Activated CD4-positive, alpha-beta memory T cell treated with anti-CD3 and anti-CD28 coated beads for 36 hours (primary cell): Measurements from ENCODE around the gene ERBB3. TPM values are rescaled to one million over a fixed set of nuclear protein-coding genes. Genes with fewer than 3 reads are reported as not detected.

Experiments used
- CTCF ChIA-PET: fragments of 350-600 bp; sonication (Branson Sonifier 250); formaldehyde crosslinking; loops from one replicate; lab custom pipeline; 2021; ENCODE audit warnings: antibody characterized with exemption, inconsistent platforms; lab: Charles Lee
- POLR2A ChIA-PET: fragments of 350-600 bp; sonication (Branson Sonifier 250); formaldehyde crosslinking; loops from one replicate; lab custom pipeline; 2021; ENCODE audit warnings: antibody characterized with exemption; lab: Charles Lee
- DNase-seq: peaks from one replicate; pipeline ENCODE4 v3.0.0-alpha.2; 2020
- H3K27ac Mint-ChIP-seq: one replicate; pipeline ENCODE4 v1.8.0; 2021; ENCODE audit warnings: mixed read lengths
- H3K27me3 Mint-ChIP-seq: one replicate; pipeline ENCODE4 v1.8.0; 2021; ENCODE audit warnings: mixed read lengths
- H3K36me3 Mint-ChIP-seq: one replicate; pipeline ENCODE4 v1.8.0; 2021; ENCODE audit warnings: mixed read lengths
- H3K4me1 Mint-ChIP-seq: one replicate; pipeline ENCODE4 v1.8.0; 2021; ENCODE audit warnings: low read depth, mixed read lengths
- H3K4me3 Mint-ChIP-seq: one replicate; pipeline ENCODE4 v1.8.0; 2021; ENCODE audit warnings: mild to moderate bottlenecking, mixed read lengths
- H3K9me3 Mint-ChIP-seq: one replicate; pipeline ENCODE4 v1.8.0; 2021; ENCODE audit warnings: mixed read lengths
- intact Hi-C: fragments of 100-400 bp; cut with micrococcal nuclease; formaldehyde crosslinking; loops from one replicate; pipeline ENCODE4 v1.15.1; 2023
- total RNA-seq, 2 experiments: library from RNA; stranded (reverse); gene quantifications; one replicate each; pipeline ENCODE4 v1.2.3, GENCODE V29; 2021

The ERBB3 gene
- total RNA-seq, 2 experiments from 2014 or later: 0.82 to 0.86 TPM

DNA sequence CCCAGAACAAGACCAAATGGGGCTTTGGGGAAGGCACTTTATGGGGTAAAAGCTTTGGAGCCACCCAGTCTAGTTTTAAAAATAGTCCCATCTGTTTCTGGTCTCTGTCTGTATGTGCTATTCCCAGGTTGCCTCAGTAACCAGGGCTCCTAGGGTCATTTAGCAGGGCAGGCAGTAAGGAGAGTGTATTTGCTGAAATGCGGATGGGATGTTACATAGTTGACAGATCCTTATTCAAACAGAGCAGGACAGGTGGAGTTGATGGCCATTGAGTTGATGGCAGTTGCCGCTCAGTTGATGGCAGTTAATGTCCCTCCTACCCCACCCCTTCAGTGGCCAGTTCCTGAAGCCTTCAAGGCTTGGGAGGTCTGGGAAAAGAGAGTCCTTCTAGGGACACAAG lies 42.7 kb downstream of the ERBB3 start:
- peaks cover 15% of the 10 kb centered on the region for H3K36me3 Mint-ChIP-seq
- H3K27me3 Mint-ChIP-seq: no peaks in the 10 kb centered on the region
- H3K4me1 Mint-ChIP-seq: peaks cover 52% of the 10 kb centered on the region
- H3K9me3 Mint-ChIP-seq: no peaks in the 10 kb centered on the region
- intact Hi-C loops: no loop called here
- ChIA-PET POLR2A (interaction anchor here (0.6 kb wide), 1 partner anchor 88 kb away, joined by 3 read pairs; no protein-coding TSS in a partner anchor), CTCF (interaction anchor here (1.4 kb wide), 1 partner anchor 29 kb away, joined by 3 read pairs; no protein-coding TSS in a partner anchor)
- no peak for DNase-seq
- H3K4me3 Mint-ChIP-seq: no peak overlapping the region
- no peak overlapping the region for H3K27ac Mint-ChIP-seq

DNA sequence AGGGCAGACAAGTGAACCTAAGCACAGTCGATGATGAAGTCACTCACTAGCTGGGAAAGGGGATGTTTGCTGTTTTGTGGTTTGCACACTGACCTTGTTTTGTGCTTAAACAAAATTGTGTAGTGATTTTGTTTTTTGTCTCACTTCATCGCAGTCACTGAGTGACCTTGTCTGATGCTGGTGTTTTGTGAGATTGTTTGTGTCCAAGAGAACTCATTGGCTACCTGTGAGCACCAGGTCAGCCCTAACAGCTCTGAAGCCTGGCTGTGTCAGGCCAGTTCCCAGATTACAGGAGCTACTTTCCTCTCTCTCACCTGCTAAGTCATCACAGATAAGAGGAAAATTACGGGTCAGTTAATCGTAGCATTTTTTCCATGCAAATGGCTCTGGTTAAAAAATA lies 44.2 kb downstream of the ERBB3 start:
- Mint-ChIP-seq H3K4me1 (peaks cover 43% of the 10 kb centered on the region), H3K9me3 (no peaks in the 10 kb centered on the region), H3K36me3 (peaks cover 18% of the 10 kb centered on the region), H3K27me3 (no peaks in the 10 kb centered on the region), H3K27ac (peak overlapping the region; percentile 34), H3K4me3 (no peak overlapping the region)
- CTCF ChIA-PET: interaction anchor here (0.6 to 7.8 kb wide), 8 partner anchors 15 to 98 kb away, joined by 3 to 118 read pairs (median 6); partner anchors contain the start of genes MYL6, MYL6B, RNF41 and SMARCC2
- POLR2A ChIA-PET: interaction anchor here (1.2 kb wide), 1 partner anchor 66 kb away, joined by 4 read pairs; the partner anchor contains the start of gene SMARCC2
- intact Hi-C loops: no loop called here
- no peak for DNase-seq

DNA sequence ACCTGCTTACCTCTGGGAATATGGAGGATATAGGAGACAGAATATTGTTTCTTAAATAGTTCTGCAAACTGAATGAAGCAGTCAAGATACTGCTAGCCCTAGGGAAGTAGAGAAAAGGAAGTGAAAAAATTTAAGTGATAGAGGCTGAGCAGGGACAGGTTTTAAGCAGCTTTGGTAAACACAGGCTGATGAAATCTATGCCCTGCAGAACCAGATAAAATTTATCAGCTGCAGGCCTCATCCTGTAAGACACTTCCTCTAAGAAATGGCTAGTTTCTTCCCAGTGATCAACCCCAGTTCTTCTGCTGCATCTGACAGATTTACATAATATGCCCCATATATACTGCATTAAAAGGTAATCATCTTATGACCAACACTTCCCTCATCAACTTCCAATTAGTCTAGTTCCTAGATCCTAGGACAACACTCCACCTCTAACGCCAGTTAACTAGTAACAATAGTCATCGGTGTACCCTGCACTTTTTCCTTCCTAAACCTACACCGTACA lies 46.8 kb downstream of the ERBB3 start:
- no peaks in the 10 kb centered on the region for H3K27me3 Mint-ChIP-seq
- DNase-seq: no peak
- intact Hi-C loops: loop anchor here (1.0 to 2.0 kb wide), 6 partner anchors 8 to 388 kb away; partner anchors contain the start of genes CS, MYL6, MYL6B and ZC3H10
- ChIA-PET POLR2A (interaction anchor here (0.9 to 3.8 kb wide), 5 partner anchors 9 to 95 kb away, joined by 3 to 45 read pairs (median 17); partner anchors contain the start of genes MYL6, MYL6B, RNF41 and RPL41), CTCF (interaction anchor here (0.9 to 7.8 kb wide), 16 partner anchors 9 to 131 kb away, joined by 3 to 118 read pairs (median 7); partner anchors contain the start of genes ANKRD52, MYL6, MYL6B and PA2G4)
- peaks cover 52% of the 10 kb centered on the region for H3K4me1 Mint-ChIP-seq
- H3K27ac Mint-ChIP-seq: peak overlapping the region; percentile 93
- peaks cover 29% of the 10 kb centered on the region for H3K36me3 Mint-ChIP-seq
- no peaks in the 10 kb centered on the region for H3K9me3 Mint-ChIP-seq
- peak overlapping the region; percentile 97 for H3K4me3 Mint-ChIP-seq

DNA sequence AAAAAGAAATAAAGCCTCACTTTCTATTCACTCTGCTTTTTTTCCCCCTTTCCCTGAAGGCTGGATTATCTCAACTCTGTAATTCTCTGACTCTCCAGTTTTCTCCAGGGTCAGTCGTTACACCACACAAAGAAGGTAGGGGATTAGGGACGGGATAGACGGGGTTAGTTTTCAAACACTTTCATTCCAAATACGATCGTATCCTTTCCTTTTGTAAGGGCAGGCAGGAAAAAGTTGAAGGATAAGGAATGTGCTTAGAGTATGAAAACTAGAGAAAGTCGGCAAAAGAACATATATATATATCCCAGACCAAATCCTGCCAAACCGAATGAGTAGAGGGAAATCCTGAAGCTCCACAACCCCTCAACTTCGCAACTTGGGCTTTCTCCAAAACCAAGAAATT lies 47.5 kb downstream of the ERBB3 start:
- H3K4me1 Mint-ChIP-seq: peaks cover 59% of the 10 kb centered on the region
- peak overlapping the region; percentile 93 for H3K27ac Mint-ChIP-seq
- ChIA-PET CTCF (interaction anchor here (0.7 to 7.8 kb wide), 16 partner anchors 10 to 201 kb away, joined by 3 to 118 read pairs (median 6); partner anchors contain the start of genes ANKRD52, MYL6, MYL6B and PA2G4), POLR2A (interaction anchor here (0.5 to 3.8 kb wide), 11 partner anchors 10 to 154 kb away, joined by 3 to 45 read pairs (median 15); partner anchors contain the start of genes MYL6, MYL6B, PA2G4 and RAB5B)
- no peak for DNase-seq
- intact Hi-C loops: loop anchor here (2.0 kb wide), 1 partner anchor 389 kb away; no protein-coding TSS in a partner anchor
- peak overlapping the region; percentile 97 for H3K4me3 Mint-ChIP-seq
- H3K36me3 Mint-ChIP-seq: peaks cover 36% of the 10 kb centered on the region
- no peaks in the 10 kb centered on the region for H3K27me3 Mint-ChIP-seq
- H3K9me3 Mint-ChIP-seq: no peaks in the 10 kb centered on the region

DNA sequence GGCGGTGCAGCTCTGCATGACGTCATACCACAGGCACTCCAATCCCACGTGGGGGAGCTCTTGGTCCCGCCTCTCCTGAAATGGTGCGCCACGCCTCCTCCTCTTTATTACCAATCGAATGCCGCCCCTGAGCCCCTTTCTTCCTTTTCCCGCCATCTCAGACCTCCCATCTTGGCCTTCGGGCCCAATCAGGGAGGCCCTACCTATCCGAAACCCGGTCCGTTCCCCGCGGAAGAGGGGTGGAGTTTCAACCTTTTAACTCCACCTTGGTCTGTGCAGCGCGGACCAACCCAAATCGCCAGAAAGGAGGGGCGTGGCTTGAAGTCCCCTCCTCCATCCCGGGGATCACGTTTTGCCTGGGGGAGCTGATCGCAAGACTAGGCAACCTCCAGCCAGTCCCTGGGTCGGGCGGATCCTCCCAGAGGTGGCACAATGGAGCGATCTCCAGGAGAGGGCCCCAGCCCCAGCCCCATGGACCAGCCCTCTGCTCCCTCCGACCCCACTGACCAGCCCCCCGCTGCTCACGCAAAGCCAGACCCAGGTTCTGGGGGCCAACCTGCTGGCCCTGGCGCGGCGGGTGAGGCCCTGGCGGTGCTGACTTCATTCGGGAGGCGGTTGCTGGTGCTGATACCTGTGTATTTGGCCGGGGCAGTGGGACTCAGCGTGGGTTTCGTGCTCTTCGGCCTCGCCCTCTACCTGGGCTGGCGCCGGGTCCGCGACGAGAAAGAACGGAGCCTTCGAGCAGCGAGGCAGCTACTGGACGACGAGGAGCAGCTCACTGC lies 48.1 kb downstream of the ERBB3 start, which contains the start of gene ESYT1:
Gene ESYT1 (plus strand): TSS at position 380 of the 782 bp plus-strand sequence. CDS start 53 bp downstream, at position 433.
- intact Hi-C loops: loop anchor here (1.0 to 2.0 kb wide), 2 partner anchors 24 to 389 kb away; partner anchors contain the start of gene PA2G4
- no peaks in the 10 kb centered on the region for H3K9me3 Mint-ChIP-seq

DNA sequence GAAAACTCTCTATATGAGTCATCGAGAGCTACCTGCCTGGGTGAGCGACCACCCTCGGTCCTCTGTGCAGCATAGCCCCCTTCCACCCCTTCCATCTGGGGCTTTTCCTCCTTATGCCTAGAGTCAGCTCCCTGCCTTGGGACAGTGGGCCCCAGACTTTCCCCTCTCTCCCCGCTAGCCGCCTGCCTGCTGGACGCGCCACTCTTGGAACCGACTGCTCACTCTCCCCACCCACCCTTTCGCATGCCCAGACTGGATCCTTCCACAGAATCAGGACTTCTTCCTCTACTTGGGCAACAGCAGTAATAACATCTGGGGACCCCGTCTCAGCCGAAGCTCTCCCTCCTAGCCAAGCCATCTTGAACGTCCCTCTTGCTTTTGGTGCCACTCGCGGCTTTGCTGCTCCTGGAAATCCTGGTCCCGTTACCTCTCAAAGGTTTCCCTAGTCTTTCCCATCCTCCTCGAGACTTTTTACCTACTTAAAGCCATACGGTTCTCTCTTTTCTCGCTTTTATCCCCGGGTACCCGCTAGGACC lies 48.8 kb downstream of the ERBB3 start:
- Mint-ChIP-seq H3K4me1 (peaks cover 63% of the 10 kb centered on the region), H3K27ac (peak overlapping the region; percentile 93), H3K27me3 (no peaks in the 10 kb centered on the region), H3K9me3 (no peaks in the 10 kb centered on the region), H3K36me3 (peaks cover 44% of the 10 kb centered on the region), H3K4me3 (peak overlapping the region; percentile 97)
- ChIA-PET POLR2A (interaction anchor here (0.6 to 3.8 kb wide), 12 partner anchors 10 to 965 kb away, joined by 3 to 45 read pairs (median 10); partner anchors contain the start of genes MYL6, MYL6B, PA2G4 and RNF41), CTCF (interaction anchor here (0.9 to 7.8 kb wide), 14 partner anchors 8 to 390 kb away, joined by 3 to 118 read pairs (median 4); partner anchors contain the start of genes MYL6, MYL6B, PA2G4 and RPL41)
- intact Hi-C loops: loop anchor here (1.0 kb wide), 2 partner anchors 10 to 24 kb away; partner anchors contain the start of gene PA2G4
- DNase-seq: no peak

More for the DNA sequence above, 48.1 kb downstream of the ERBB3 start, which contains the start of gene ESYT1:
- H3K27me3 Mint-ChIP-seq: no peaks in the 10 kb centered on the region
- peak within 1 kb of the TSS; percentile 97 for H3K4me3 Mint-ChIP-seq
- H3K27ac Mint-ChIP-seq: peak within 1 kb of the TSS; percentile 93
- POLR2A ChIA-PET: interaction anchor here (0.5 to 3.8 kb wide), 15 partner anchors 10 to 966 kb away, joined by 3 to 45 read pairs (median 4); partner anchors contain the start of genes MYL6, MYL6B, PA2G4 and RAB5B
- DNase-seq: peak; percentile 99
- peaks cover 39% of the 10 kb centered on the region for H3K36me3 Mint-ChIP-seq
- CTCF ChIA-PET: interaction anchor here (0.7 to 7.8 kb wide), 18 partner anchors 9 to 389 kb away, joined by 3 to 118 read pairs (median 5); partner anchors contain the start of genes ANKRD52, MYL6, MYL6B and PA2G4
- peaks cover 60% of the 10 kb centered on the region for H3K4me1 Mint-ChIP-seq

DNA sequence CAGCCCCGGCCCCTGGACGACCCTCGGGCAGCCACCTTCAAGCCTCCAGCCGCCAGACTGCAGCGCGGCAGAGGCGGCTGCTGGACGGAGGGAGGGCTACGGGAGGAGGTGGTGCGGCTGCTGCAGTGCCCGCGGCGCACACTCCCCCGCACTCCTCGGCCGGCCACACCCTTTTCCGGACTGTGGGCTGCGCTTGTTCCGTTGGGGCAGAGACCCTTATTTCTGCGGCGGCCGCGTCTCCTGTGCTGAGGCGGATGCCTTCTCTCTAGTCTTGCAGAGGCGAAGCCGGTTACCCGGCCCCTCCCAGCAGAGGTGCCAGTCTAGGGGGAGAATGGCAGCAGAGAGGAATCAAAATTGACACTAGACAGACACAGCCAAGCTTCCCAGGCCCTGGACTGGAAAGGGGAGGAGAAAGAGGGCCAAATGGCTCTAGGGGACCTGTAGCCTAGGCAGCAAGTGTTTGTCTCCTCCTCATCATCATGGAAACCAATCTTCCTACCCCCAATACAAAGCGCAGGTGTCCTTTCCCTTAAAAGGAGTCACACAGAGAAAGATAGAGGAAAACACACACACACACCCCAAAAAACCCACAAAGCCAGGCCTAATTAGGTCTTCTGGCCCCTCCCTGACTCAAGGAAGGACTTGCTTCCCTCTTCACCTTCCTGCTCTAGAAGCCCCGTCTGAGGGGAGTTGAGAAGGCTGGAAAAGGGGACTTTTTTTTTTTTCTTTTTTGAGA lies 49.4 kb downstream of the ERBB3 start:
- CTCF ChIA-PET: interaction anchor here (1.0 to 7.8 kb wide), 4 partner anchors 12 to 60 kb away, joined by 3 to 118 read pairs (median 58); partner anchors contain the start of genes MYL6B, RPL41, SMARCC2 and ZC3H10
- Mint-ChIP-seq H3K4me1 (peaks cover 65% of the 10 kb centered on the region), H3K4me3 (peak overlapping the region; percentile 97), H3K9me3 (no peaks in the 10 kb centered on the region), H3K27ac (peak overlapping the region; percentile 93), H3K36me3 (peaks cover 51% of the 10 kb centered on the region), H3K27me3 (no peaks in the 10 kb centered on the region)
- intact Hi-C loops: loop anchor here (1.0 kb wide), 1 partner anchor 9 kb away; no protein-coding TSS in a partner anchor
- peak; percentile 80 for DNase-seq
- POLR2A ChIA-PET: interaction anchor here (0.7 to 3.8 kb wide), 12 partner anchors 12 to 92 kb away, joined by 3 to 45 read pairs (median 10); partner anchors contain the start of genes MYL6, MYL6B, RNF41 and RPL41

DNA sequence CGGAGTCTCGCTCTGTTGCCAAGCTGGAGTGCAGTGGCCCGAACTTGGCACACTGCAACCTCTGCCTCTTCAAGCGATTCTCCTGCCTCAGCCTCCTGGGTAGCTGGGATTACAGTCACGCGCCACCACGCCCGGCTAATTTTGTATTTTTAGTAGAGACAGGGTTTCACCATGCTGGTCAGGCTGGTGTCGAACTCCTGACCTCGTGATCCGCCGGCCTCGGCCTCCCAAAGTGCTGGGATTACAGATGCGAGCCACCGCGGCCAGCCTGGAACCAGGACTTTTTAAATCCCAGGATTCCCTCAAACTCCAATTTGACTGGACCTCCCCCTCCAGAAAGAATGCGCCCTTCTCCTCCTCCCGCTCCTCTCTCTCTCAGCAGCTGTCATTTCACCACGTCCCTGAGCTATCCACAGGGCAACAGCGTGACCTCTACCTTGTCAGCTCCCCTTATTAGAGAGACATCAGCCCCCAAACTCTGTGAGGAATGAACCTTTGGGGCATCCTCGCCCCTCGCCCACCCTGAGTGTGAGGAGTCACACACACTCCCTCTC lies 50.1 kb downstream of the ERBB3 start:
- H3K4me1 Mint-ChIP-seq: peaks cover 63% of the 10 kb centered on the region
- peak overlapping the region; percentile 97 for H3K4me3 Mint-ChIP-seq
- ChIA-PET POLR2A (interaction anchor here (0.7 to 2.6 kb wide), 6 partner anchors 12 to 64 kb away, joined by 3 to 17 read pairs (median 3); partner anchors contain the start of genes MYL6, MYL6B and SMARCC2), CTCF (interaction anchor here (1.0 to 7.8 kb wide), 3 partner anchors 13 to 59 kb away, joined by 3 to 118 read pairs (median 62); partner anchors contain the start of genes MYL6B, RPL41, SMARCC2 and ZC3H10)
- intact Hi-C loops: loop anchor here (1.0 kb wide), 1 partner anchor 8 kb away; no protein-coding TSS in a partner anchor
- no peaks in the 10 kb centered on the region for H3K27me3 Mint-ChIP-seq
- peak overlapping the region; percentile 93 for H3K27ac Mint-ChIP-seq
- DNase-seq: no peak
- no peaks in the 10 kb centered on the region for H3K9me3 Mint-ChIP-seq
- H3K36me3 Mint-ChIP-seq: peaks cover 51% of the 10 kb centered on the region

DNA sequence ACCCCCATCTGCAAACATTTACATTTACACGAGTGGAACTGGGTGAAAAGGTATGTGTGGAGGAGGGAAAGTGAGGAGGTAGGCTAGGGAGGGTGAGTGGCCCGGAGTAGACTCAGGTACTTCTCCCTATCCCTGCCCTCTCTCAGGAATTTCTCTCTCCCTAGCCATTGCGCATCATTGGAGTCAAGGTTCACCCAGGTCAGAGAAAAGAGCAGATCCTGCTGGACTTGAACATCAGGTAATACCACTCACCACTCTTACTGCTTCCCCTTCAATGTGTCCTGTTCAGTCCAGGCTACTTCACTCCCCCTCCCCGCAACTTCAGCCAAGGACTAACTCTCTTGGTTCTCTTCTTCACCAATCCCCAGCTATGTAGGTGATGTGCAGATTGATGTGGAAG lies 50.9 kb downstream of the ERBB3 start:
- POLR2A ChIA-PET: no interaction called here
- Mint-ChIP-seq H3K27ac (peak overlapping the region; percentile 11), H3K4me1 (peaks cover 61% of the 10 kb centered on the region), H3K4me3 (no peak overlapping the region), H3K27me3 (no peaks in the 10 kb centered on the region), H3K36me3 (peaks cover 53% of the 10 kb centered on the region), H3K9me3 (no peaks in the 10 kb centered on the region)
- CTCF ChIA-PET: interaction anchor here (1.0 to 7.8 kb wide), 3 partner anchors 21 to 58 kb away, joined by 3 to 118 read pairs (median 3); partner anchors contain the start of genes MYL6B, PA2G4 and SMARCC2
- intact Hi-C loops: no loop called here
- DNase-seq: no peak

DNA sequence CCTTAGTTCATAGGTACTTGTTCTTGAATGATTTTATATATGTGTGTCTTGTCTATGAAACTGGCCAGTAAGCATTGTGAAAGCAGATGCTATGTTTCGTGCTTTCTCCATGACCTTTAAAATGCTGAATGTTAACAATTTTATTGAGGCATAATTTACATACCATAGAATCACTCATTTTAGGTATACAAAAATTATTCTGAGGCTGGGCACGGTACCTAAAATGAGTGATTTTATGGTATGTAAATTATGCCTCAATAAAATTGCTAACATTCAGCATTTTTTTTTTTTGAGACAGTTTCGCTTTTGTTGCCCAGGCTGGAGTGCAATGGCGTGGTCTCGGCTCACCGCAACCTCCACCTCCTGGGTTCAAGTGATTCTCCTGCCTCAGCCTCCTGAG lies 54.9 kb downstream of the ERBB3 start:
- Mint-ChIP-seq H3K4me1 (peaks cover 67% of the 10 kb centered on the region), H3K9me3 (no peaks in the 10 kb centered on the region), H3K4me3 (no peak overlapping the region), H3K36me3 (peaks cover 75% of the 10 kb centered on the region), H3K27me3 (no peaks in the 10 kb centered on the region), H3K27ac (no peak overlapping the region)
- CTCF ChIA-PET: no interaction called here
- DNase-seq: no peak
- POLR2A ChIA-PET: no interaction called here
- intact Hi-C loops: no loop called here
